Stimulated activated CD4-positive, alpha-beta T cell treated with anti-CD3 and anti-CD28 coated beads, Interleukin-2, amount 100 ng/mL, for 48 hours (primary cell): ENCODE data around the gene CRLF3.
"Not testable (repeated sequence)": the region's sequence is repeated elsewhere in the genome, so short reads cannot be mapped to it uniquely, and the experiment has no call there.

Source experiments
- DNase-seq, 2 donors: peaks; one replicate each; pipeline ENCODE4 v3.0.0-alpha.2; 2020

CRLF3 gene

GRCh38 chr17:30814236-30814635 is 10.3 kb downstream of the CRLF3 start:
- DNase-seq = not testable (repeated sequence)

- DNase-seq = no peak
Measured at GRCh38 chr17:30812218-30813177, 12.0 kb downstream of the CRLF3 start.

GRCh38 chr17:30809867-30810266 is 14.6 kb downstream of the CRLF3 start:
- DNase-seq = no peak

- DNase-seq = no peak
Measured at GRCh38 chr17:30808785-30809286, 15.7 kb downstream of the CRLF3 start.

GRCh38 chr17:30807896-30808295 is 16.6 kb downstream of the CRLF3 start:
- no peak for DNase-seq

- DNase-seq = no peak
Measured at GRCh38 chr17:30805944-30806456, 18.5 kb downstream of the CRLF3 start.

- DNase-seq = no peak
Measured at GRCh38 chr17:30801671-30802070, 22.8 kb downstream of the CRLF3 start.

GRCh38 chr17:30796016-30796415 is 28.5 kb downstream of the CRLF3 start:
- no peak for DNase-seq

- DNase-seq = no peak
Measured at GRCh38 chr17:30794372-30794771, 30.1 kb downstream of the CRLF3 start.

GRCh38 chr17:30793282-30793977 is 31.1 kb downstream of the CRLF3 start:
- DNase-seq = no peak

GRCh38 chr17:30790279-30790678 is 34.2 kb downstream of the CRLF3 start:
- DNase-seq = no peak

- DNase-seq = no peak
Measured at GRCh38 chr17:30788918-30789317, 35.6 kb downstream of the CRLF3 start.

GRCh38 chr17:30782206-30782605 is 42.3 kb downstream of the CRLF3 start:
- DNase-seq = no peak

GRCh38 chr17:30780343-30780742 is 44.1 kb downstream of the CRLF3 start:
- peak in 1 of 2 donors; percentile 15 for DNase-seq

GRCh38 chr17:30768771-30769170 is 55.7 kb downstream of the CRLF3 start:
- not testable (repeated sequence) for DNase-seq

- not testable (repeated sequence) for DNase-seq
Measured at GRCh38 chr17:30767641-30768404, 56.7 kb downstream of the CRLF3 start.

GRCh38 chr17:30761060-30761459 is 63.4 kb downstream of the CRLF3 start:
- DNase-seq = no peak

- not testable (repeated sequence) for DNase-seq
Measured at GRCh38 chr17:30753291-30753690, 71.2 kb downstream of the CRLF3 start.

GRCh38 chr17:30750982-30751381 is 73.5 kb downstream of the CRLF3 start:
- DNase-seq = not testable (repeated sequence)

- DNase-seq = not testable (repeated sequence)
Measured at GRCh38 chr17:30747621-30748020, 76.9 kb downstream of the CRLF3 start.

GRCh38 chr17:30742669-30743068 is 81.8 kb downstream of the CRLF3 start:
- not testable (repeated sequence) for DNase-seq

- DNase-seq = not testable (repeated sequence)
Measured at GRCh38 chr17:30736371-30736770, 88.1 kb downstream of the CRLF3 start.

- DNase-seq = not testable (repeated sequence)
Measured at GRCh38 chr17:30735644-30736043, 88.8 kb downstream of the CRLF3 start.
